GM12878 (cell line): ENCODE measurements around the gene VWA7. TPM values are rescaled to one million over a fixed set of nuclear protein-coding genes. Genes with fewer than 3 reads are reported as not detected.
A peak's percentile ranks its signal among the peaks of the same experiment; 100 is the strongest.

Experiments used
- ATF7 ChIP-seq: fragments of 450-650 bp; IDR thresholded peaks from 2 replicates; pipeline ENCODE4 v1.6.1; 2016; ENCODE audit warnings: low read depth, mild to moderate bottlenecking
- BCL11A ChIP-seq: IDR thresholded peaks from 2 replicates; pipeline ENCODE4 v1.6.1; 2011; ENCODE audit warnings: low read depth, low read length
- CBFB ChIP-seq: IDR thresholded peaks from 2 replicates; pipeline ENCODE4 v1.6.1; 2016; ENCODE audit warnings: antibody characterized with exemption, low read depth
- CBX5 ChIP-seq: sonication (generic); IDR thresholded peaks from 2 replicates; pipeline ENCODE4 v1.6.1; 2016; ENCODE audit warnings: low read depth, moderate library complexity, mild to moderate bottlenecking, inconsistent platforms
- CTCF ChIP-seq, 3 experiments: IDR thresholded peaks in 2 of 3; conservative IDR thresholded peaks in 1 of 3; 2 replicates each; pipeline ENCODE4 v1.5.1; 2011; ENCODE audit warnings: low read depth in 3 of 3, low read length in 3 of 3, mild to moderate bottlenecking in 3 of 3, control low read depth in 2 of 3, moderate library complexity in 2 of 3, inconsistent platforms in 1 of 3, mixed read lengths in 1 of 3; ENCODE audit not compliant: control insufficient read depth in 2 of 3, insufficient read depth in 1 of 3; ENCODE audit errors: extremely low read depth in 1 of 3
- EP300 ChIP-seq, 2 experiments: fragments of 150-350 bp in 1 of 2; IDR thresholded peaks; 2 replicates each; pipeline ENCODE4 v1.6.1; 2011 to 2012; ENCODE audit warnings: low read depth in 2 of 2, low read length in 2 of 2, borderline replicate concordance in 1 of 2, improper control_type of control experiment in 1 of 2, inconsistent platforms in 1 of 2; ENCODE audit not compliant: control insufficient read depth in 1 of 2
- IRF5 ChIP-seq: fragments of 450-650 bp; IDR thresholded peaks from 2 replicates; pipeline ENCODE4 v1.6.1; 2017; ENCODE audit warnings: borderline replicate concordance
- KAT2A ChIP-seq: conservative IDR thresholded peaks from 2 replicates; pipeline ENCODE4 v1.6.1; 2011; ENCODE audit warnings: low read depth, low read length; ENCODE audit not compliant: control insufficient read depth
- MEF2A ChIP-seq: IDR thresholded peaks from 2 replicates; pipeline ENCODE4 v1.6.1; 2011; ENCODE audit warnings: low read depth, mild to moderate bottlenecking, low read length, moderate library complexity; ENCODE audit not compliant: insufficient read depth
- MTA3 ChIP-seq: IDR thresholded peaks from 2 replicates; pipeline ENCODE4 v1.6.1; 2012; ENCODE audit warnings: low read length, inconsistent platforms, borderline replicate concordance
- MYB ChIP-seq: fragments of 150-350 bp; IDR thresholded peaks from 2 replicates; pipeline ENCODE4 v1.6.1; 2014; ENCODE audit warnings: mild to moderate bottlenecking, low read depth, low read length, borderline replicate concordance
- NFIC ChIP-seq: IDR thresholded peaks from 2 replicates; pipeline ENCODE4 v1.6.1; 2012; ENCODE audit warnings: low read depth, mild to moderate bottlenecking, inconsistent platforms, low read length, moderate library complexity
- PAX5 ChIP-seq: IDR thresholded peaks from 2 replicates; pipeline ENCODE4 v1.6.1; 2011; ENCODE audit warnings: low read depth, low read length, borderline replicate concordance
- POLR2A ChIP-seq: IDR thresholded peaks from 2 replicates; pipeline ENCODE4 v1.6.1; 2011; ENCODE audit warnings: low read depth, mild to moderate bottlenecking, low read length
- RFX5 ChIP-seq: IDR thresholded peaks from 2 replicates; pipeline ENCODE4 v1.6.1; 2011; ENCODE audit warnings: low read depth, low read length, improper control_type of control experiment
- SIX5 ChIP-seq: IDR thresholded peaks from 2 replicates; pipeline ENCODE4 v1.6.1; 2011; ENCODE audit warnings: mild to moderate bottlenecking, low read depth, low read length, moderate library complexity; ENCODE audit not compliant: severe bottlenecking
- SMAD1 ChIP-seq: fragments of 450-650 bp; IDR thresholded peaks from 2 replicates; pipeline ENCODE4 v1.6.1; 2018; ENCODE audit warnings: mild to moderate bottlenecking, low read depth; ENCODE audit not compliant: partially characterized antibody
- SMARCA5 ChIP-seq: fragments of 450-650 bp; IDR thresholded peaks from 2 replicates; pipeline ENCODE4 v1.6.1; 2017; ENCODE audit warnings: mild to moderate bottlenecking
- SMC3 ChIP-seq: IDR thresholded peaks from 2 replicates; pipeline ENCODE4 v1.6.1; 2011; ENCODE audit warnings: low read length, improper control_type of control experiment, borderline replicate concordance
- SPI1 ChIP-seq: IDR thresholded peaks from 2 replicates; pipeline ENCODE4 v1.6.1; 2011; ENCODE audit warnings: low read depth, mild to moderate bottlenecking, low read length, moderate library complexity, borderline replicate concordance; ENCODE audit not compliant: insufficient read depth
- TARDBP ChIP-seq: IDR thresholded peaks from 2 replicates; pipeline ENCODE4 v1.6.1; 2016; ENCODE audit warnings: borderline replicate concordance
- TCF7 ChIP-seq: IDR thresholded peaks from 2 replicates; pipeline ENCODE4 v1.6.1; 2014; ENCODE audit warnings: antibody characterized with exemption, borderline replicate concordance
- YBX1 ChIP-seq: fragments of 450-650 bp; IDR thresholded peaks from 2 replicates; pipeline ENCODE4 v1.6.1; 2016; ENCODE audit warnings: antibody characterized with exemption
- ZZZ3 ChIP-seq: IDR thresholded peaks from 2 replicates; pipeline ENCODE4 v1.6.1; 2011; ENCODE audit warnings: low read depth; ENCODE audit not compliant: control insufficient read depth, insufficient read length
- polyA plus RNA-seq, 11 experiments: library from polyadenylated mRNA; depleted of rRNA in 4 of 11; unstranded in 6 of 11; stranded (reverse) in 5 of 11; fragments of >200 nt; fragmentation: Nextera tagmentation in 4 of 11; fragmentation: Illumina TruSeq in 1 of 11; extraction: Ambion mirVana in 4 of 11; extraction: Trizol in 1 of 11; gene quantifications; 1 replicate in 1 of 11; 2 replicates in 10 of 11; pipeline versions ENCODE4 v1.2.1 to v1.2.3, GENCODE V29; 2011 to 2016; ENCODE audit warnings: inconsistent platforms in 2 of 11, missing spikeins in 2 of 11, low read depth in 1 of 11
- total RNA-seq, 4 experiments: library from RNA; depleted of rRNA in 3 of 4; stranded (reverse); fragments of >200 nt in 3 of 4; fragmentation: Illumina TruSeq in 1 of 4; extraction: Trizol in 1 of 4; gene quantifications; 2 replicates each; pipeline versions ENCODE4 v1.2.1 to v1.2.3, GENCODE V29; 2013 to 2021
- TF ChIP-seq, protein P1 (sequence below): fragments of 450-650 bp; IDR thresholded peaks from 2 replicates; pipeline ENCODE4 v1.6.1; 2016; ENCODE audit warnings: mild to moderate bottlenecking

Gene VWA7
- total and polyA plus RNA-seq, 10 of the 15 experiments (the other 5 are each of a cell fraction or from before 2014, with no cell fraction given) = 0.11 to 3.1 (median 1.2) TPM; not detected in 1

GRCh38 chr6:31806470-31807272 is 29.5 kb upstream of the VWA7 start, which contains the start of gene LSM2 (continued):
- TF ChIP-seq BCL11A (no peak), MEF2A (no peak), RFX5 (no peak), ZZZ3 (no peak), CTCF (IDR thresholded peaks at IDR 0.05 in 2 of 3, conservative IDR thresholded peaks at IDR 0.05 in 1 of 3; ENCODE audit: control insufficient read depth in 2 of 3, extremely low read depth in 1 of 3, insufficient read depth in 1 of 3, low read depth in 3 of 3, low read length in 3 of 3) (peak; percentile 24 to 34 (median 24); a peak in 3 of 6 replicates), PAX5 (0 out of 2 replicates have a peak, but pooled peaks have one; percentile 53), SPI1 (peak; percentile 93), POLR2A (peak; percentile 92), CBFB (0 out of 2 replicates have a peak, but pooled peaks have one; percentile 42), CBX5 (no peak), SMAD1 (peak; percentile 70), KAT2A (no peak), TARDBP (no peak), TCF7 (no peak), ATF7 (peak; percentile 40; the same call in 1 of the 2 replicates), YBX1 (no peak), SMC3 (no peak), IRF5 (no peak), MTA3 (no peak), SMARCA5 (peak; percentile 72; the same call in 1 of the 2 replicates), MYB (no peak), EP300 (IDR thresholded peaks at IDR 0.05; ENCODE audit: borderline replicate concordance in 1 of 2, control insufficient read depth in 1 of 2, low read depth in 2 of 2, low read length in 2 of 2) (no peak), SIX5 (no peak), NFIC (no peak)
- TF ChIP-seq, protein P1, sequence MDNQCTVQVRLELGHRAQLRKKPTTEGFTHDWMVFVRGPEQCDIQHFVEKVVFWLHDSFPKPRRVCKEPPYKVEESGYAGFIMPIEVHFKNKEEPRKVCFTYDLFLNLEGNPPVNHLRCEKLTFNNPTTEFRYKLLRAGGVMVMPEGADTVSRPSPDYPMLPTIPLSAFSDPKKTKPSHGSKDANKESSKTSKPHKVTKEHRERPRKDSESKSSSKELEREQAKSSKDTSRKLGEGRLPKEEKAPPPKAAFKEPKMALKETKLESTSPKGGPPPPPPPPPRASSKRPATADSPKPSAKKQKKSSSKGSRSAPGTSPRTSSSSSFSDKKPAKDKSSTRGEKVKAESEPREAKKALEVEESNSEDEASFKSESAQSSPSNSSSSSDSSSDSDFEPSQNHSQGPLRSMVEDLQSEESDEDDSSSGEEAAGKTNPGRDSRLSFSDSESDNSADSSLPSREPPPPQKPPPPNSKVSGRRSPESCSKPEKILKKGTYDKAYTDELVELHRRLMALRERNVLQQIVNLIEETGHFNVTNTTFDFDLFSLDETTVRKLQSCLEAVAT = peak; percentile 44; the same call in 1 of the 2 replicates
